Caco-2 (cell line): ENCODE measurements around the gene ZMYM4. TPM values are rescaled to one million over a fixed set of nuclear protein-coding genes. Genes with fewer than 3 reads are reported as not detected.

Source experiments
- BruUV-seq: library from RNA; stranded (reverse); fragments of 400-500 nt; replicated peaks from 2 replicates; lab custom pipeline; 2021; lab: Mats Ljungman, UMichigan
- CTCF ChIA-PET: fragments of 300-600 bp; sonication (Branson Sonifier 250); formaldehyde crosslinking; loops from one replicate; lab custom pipeline; 2022; ENCODE audit warnings: antibody characterized with exemption; lab: Charles Lee
- POLR2A ChIA-PET: fragments of 300-600 bp; sonication (Branson Sonifier 250); formaldehyde crosslinking; loops from one replicate; lab custom pipeline; 2022; ENCODE audit warnings: antibody characterized with exemption; lab: Charles Lee
- DNase-seq, 2 experiments: peaks; one replicate each; pipeline versions ENCODE4 v3.0.0 to v3.0.0-alpha.2; 2020 to 2022
- H3K27me3 ChIP-seq: replicated peaks from 2 replicates; pipeline ENCODE4 v1.6.0; 2011; ENCODE audit warnings: low read length; ENCODE audit not compliant: control insufficient read depth, insufficient read depth
- H3K36me3 ChIP-seq: 2 replicates; pipeline ENCODE4 v1.5.1; 2011; ENCODE audit warnings: low read length; ENCODE audit not compliant: control insufficient read depth, insufficient read depth
- H3K4me1 ChIP-seq: fragments of 250-450 bp; sonication (Bioruptor Pico); 2 replicates; pipeline ENCODE4 v1.5.1; 2020; ENCODE audit warnings: mild to moderate bottlenecking
- H3K4me3 ChIP-seq: 2 replicates; pipeline ENCODE4 v1.5.1; 2011; ENCODE audit warnings: low read depth, mild to moderate bottlenecking, control low read depth, low read length
- H3K9me3 ChIP-seq: fragments of 250-450 bp; sonication (Bioruptor Pico); 2 replicates; pipeline ENCODE4 v1.5.1; 2020; ENCODE audit warnings: mild to moderate bottlenecking, moderate library complexity
- H3K27ac Mint-ChIP-seq: one replicate; pipeline ENCODE4 v1.8.0; 2022; ENCODE audit warnings: mixed read lengths; ENCODE audit not compliant: unreplicated experiment
- H3K27me3 Mint-ChIP-seq: one replicate; pipeline ENCODE4 v1.8.0; 2022; ENCODE audit warnings: mixed read lengths; ENCODE audit not compliant: insufficient read depth, unreplicated experiment
- H3K36me3 Mint-ChIP-seq: one replicate; pipeline ENCODE4 v1.8.0; 2022; ENCODE audit warnings: mild to moderate bottlenecking, mixed read lengths; ENCODE audit not compliant: insufficient read depth, unreplicated experiment
- H3K4me1 Mint-ChIP-seq: one replicate; pipeline ENCODE4 v1.8.0; 2022; ENCODE audit warnings: low read depth, mixed read lengths; ENCODE audit not compliant: unreplicated experiment
- H3K4me3 Mint-ChIP-seq: one replicate; pipeline ENCODE4 v1.8.0; 2022; ENCODE audit warnings: mild to moderate bottlenecking, moderate library complexity, mixed read lengths; ENCODE audit not compliant: unreplicated experiment
- H3K9me3 Mint-ChIP-seq: one replicate; pipeline ENCODE4 v1.8.0; 2022; ENCODE audit warnings: mixed read lengths; ENCODE audit not compliant: unreplicated experiment
- CTCF ChIP-seq, 2 experiments: fragments of 200-600 bp in 1 of 2; IDR thresholded peaks; 1 replicate in 1 of 2; 2 replicates in 1 of 2; pipeline versions ENCODE4 v1.5.1 to v1.8.0; 2011 to 2022; ENCODE audit warnings: antibody characterized with exemption in 1 of 2, control low read depth in 1 of 2, inconsistent platforms in 1 of 2, low read depth in 1 of 2, low read length in 1 of 2, mild to moderate bottlenecking in 1 of 2, moderate library complexity in 1 of 2; ENCODE audit not compliant: insufficient read depth in 1 of 2, severe bottlenecking in 1 of 2, unreplicated experiment in 1 of 2
- intact Hi-C: fragments of 100-400 bp; cut with micrococcal nuclease; formaldehyde crosslinking; loops from one replicate; pipeline ENCODE4 v1.10.0; 2022; ENCODE audit not compliant: unreplicated experiment
- total RNA-seq: library from RNA; stranded (reverse); gene quantifications from 2 replicates; pipeline ENCODE4 v1.2.3, GENCODE V29; 2022

Gene ZMYM4
- total RNA-seq, 1 experiment from 2014 or later, result 26.5 TPM

- no peaks in the 10 kb centered on the region for H3K9me3 ChIP-seq
- Mint-ChIP-seq H3K27ac (no peak overlapping the region), H3K4me1 (no peaks in the 10 kb centered on the region), H3K9me3 (no peaks in the 10 kb centered on the region), H3K27me3 (no peaks in the 10 kb centered on the region), H3K36me3 (no peaks in the 10 kb centered on the region), H3K4me3 (no peak overlapping the region)
- BruUV-seq, result no TSS peak
- CTCF ChIA-PET, result no interaction called here
- H3K36me3 ChIP-seq, result no peaks in the 10 kb centered on the region
- intact Hi-C loops, result no loop called here
- no peak for DNase-seq
- POLR2A ChIA-PET, result no interaction called here
- no peaks in the 10 kb centered on the region for H3K4me1 ChIP-seq
- no peak overlapping the region for H3K4me3 ChIP-seq
- TF ChIP-seq CTCF (IDR thresholded peaks at IDR 0.05; ENCODE audit: insufficient read depth in 1 of 2, low read depth in 1 of 2, low read length in 1 of 2, severe bottlenecking in 1 of 2, unreplicated experiment in 1 of 2), result no peak
- H3K27me3 ChIP-seq, result no peaks in the 10 kb centered on the region
Observed at GRCh38 chr1:35243691-35244090, 24.8 kb upstream of the ZMYM4 start.

- H3K9me3 Mint-ChIP-seq, result no peaks in the 10 kb centered on the region
- Histone ChIP-seq H3K4me1 (no peaks in the 10 kb centered on the region), H3K36me3 (no peaks in the 10 kb centered on the region), H3K9me3 (no peaks in the 10 kb centered on the region), H3K4me3 (no peak overlapping the region), H3K27me3 (no peaks in the 10 kb centered on the region)
- no peak for DNase-seq
- H3K27ac Mint-ChIP-seq, result no peak overlapping the region
- ChIA-PET POLR2A (no interaction called here), CTCF (no interaction called here)
- H3K27me3 Mint-ChIP-seq, result peaks cover 3% of the 10 kb centered on the region
- no peaks in the 10 kb centered on the region for H3K4me1 Mint-ChIP-seq
- H3K36me3 Mint-ChIP-seq, result no peaks in the 10 kb centered on the region
- intact Hi-C loops, result no loop called here
- TF ChIP-seq CTCF (IDR thresholded peaks at IDR 0.05; ENCODE audit: insufficient read depth in 1 of 2, low read depth in 1 of 2, low read length in 1 of 2, severe bottlenecking in 1 of 2, unreplicated experiment in 1 of 2), result no peak
- no TSS peak for BruUV-seq
- no peak overlapping the region for H3K4me3 Mint-ChIP-seq
Observed at GRCh38 chr1:35247256-35247655, 21.3 kb upstream of the ZMYM4 start.

GRCh38 chr1:35253941-35254340 lies 14.6 kb upstream of the ZMYM4 start:
- no peak overlapping the region for H3K4me3 ChIP-seq
- POLR2A ChIA-PET, result no interaction called here
- no peaks in the 10 kb centered on the region for H3K4me1 ChIP-seq
- no peaks in the 10 kb centered on the region for H3K9me3 Mint-ChIP-seq
- H3K4me1 Mint-ChIP-seq, result no peaks in the 10 kb centered on the region
- intact Hi-C loops, result no loop called here
- BruUV-seq, result no TSS peak
- H3K36me3 ChIP-seq, result no peaks in the 10 kb centered on the region
- no peak overlapping the region for H3K4me3 Mint-ChIP-seq
- no peaks in the 10 kb centered on the region for H3K9me3 ChIP-seq
- CTCF ChIA-PET, result no interaction called here
- H3K27ac Mint-ChIP-seq, result no peak overlapping the region
- no peak for TF ChIP-seq CTCF (IDR thresholded peaks at IDR 0.05; ENCODE audit: insufficient read depth in 1 of 2, low read depth in 1 of 2, low read length in 1 of 2, severe bottlenecking in 1 of 2, unreplicated experiment in 1 of 2)
- no peaks in the 10 kb centered on the region for H3K27me3 ChIP-seq
- DNase-seq, result no peak
- H3K27me3 Mint-ChIP-seq, result peaks cover 3% of the 10 kb centered on the region
- H3K36me3 Mint-ChIP-seq, result peaks cover 5% of the 10 kb centered on the region
